Neural cell (in vitro differentiated cells): ENCODE data around the gene KCTD17. TPM values are rescaled to one million over a fixed set of nuclear protein-coding genes. Genes with fewer than 3 reads are reported as not detected.

Experiments used
- H2AFZ ChIP-seq: fragments of 200-600, 300-800 bp; sonication (generic), shearing (Covaris generic); 2 replicates; pipeline ENCODE4 v1.6.0; 2014; ENCODE audit warnings: low read depth, mild to moderate bottlenecking, antibody characterized with exemption, low read length, moderate library complexity
- H3F3A ChIP-seq: fragments of 200-600 bp; shearing (Covaris generic); 2 replicates; pipeline ENCODE4 v1.6.1; 2016; ENCODE audit warnings: mild to moderate bottlenecking, moderate library complexity, mixed read lengths, antibody characterized with exemption, low read length; ENCODE audit not compliant: insufficient read depth, poor library complexity, severe bottlenecking
- H3K27ac ChIP-seq: fragments of 200-600, 300-800 bp; sonication (generic), shearing (Covaris generic); 2 replicates; pipeline ENCODE4 v1.5.1; 2014; ENCODE audit warnings: mild to moderate bottlenecking, low read length, moderate library complexity
- H3K27me3 ChIP-seq: fragments of 300-800, 200-600 bp; sonication (generic), shearing (Covaris generic); 2 replicates; pipeline ENCODE4 v1.6.0; 2014; ENCODE audit warnings: mild to moderate bottlenecking, low read depth, low read length, moderate library complexity; ENCODE audit not compliant: insufficient read depth
- H3K36me3 ChIP-seq: fragments of 300-800, 200-600 bp; sonication (generic), shearing (Covaris generic); 2 replicates; pipeline ENCODE4 v1.5.1; 2014; ENCODE audit warnings: mild to moderate bottlenecking, antibody characterized with exemption, low read length, moderate library complexity; ENCODE audit not compliant: insufficient read depth
- H3K4me2 ChIP-seq: fragments of 300-800, 200-600 bp; sonication (generic), shearing (Covaris generic); 2 replicates; pipeline ENCODE4 v1.6.0; 2014; ENCODE audit warnings: mild to moderate bottlenecking, low read length
- H3K4me3 ChIP-seq: fragments of 300-800, 200-600 bp; sonication (generic), shearing (Covaris generic); 2 replicates; pipeline ENCODE4 v1.5.1; 2014; ENCODE audit warnings: mild to moderate bottlenecking, low read length, moderate library complexity
- H3K79me2 ChIP-seq: fragments of 200-600 bp; shearing (Covaris generic); replicated peaks from 2 replicates; pipeline ENCODE4 v1.6.0; 2014; ENCODE audit warnings: mild to moderate bottlenecking, low read length, moderate library complexity; ENCODE audit not compliant: insufficient read depth
- H3K9ac ChIP-seq: fragments of 300-800, 200-600 bp; sonication (generic), shearing (Covaris generic); 2 replicates; pipeline ENCODE4 v1.6.1; 2016; ENCODE audit warnings: mild to moderate bottlenecking, low read length, mixed read lengths
- H3K9me2 ChIP-seq: fragments of 200-600 bp; shearing (Covaris generic); 2 replicates; pipeline ENCODE4 v1.6.1; 2016; ENCODE audit warnings: mild to moderate bottlenecking, low read length, mixed read lengths; ENCODE audit not compliant: insufficient read depth
- H3K9me3 ChIP-seq: fragments of 200-600, 300-800 bp; sonication (generic), shearing (Covaris generic); 2 replicates; pipeline ENCODE4 v1.6.1; 2016; ENCODE audit warnings: mild to moderate bottlenecking, mixed run types, low read length, moderate library complexity, mixed read lengths
- H4K20me1 ChIP-seq: fragments of 200-600 bp; shearing (Covaris generic); 2 replicates; pipeline ENCODE4 v1.6.1; 2016; ENCODE audit warnings: mild to moderate bottlenecking, mixed run types; ENCODE audit not compliant: insufficient read depth
- EP300 ChIP-seq: fragments of 450-650 bp; conservative IDR thresholded peaks from 2 replicates; pipeline ENCODE4 v1.6.1; 2014; ENCODE audit warnings: antibody characterized with exemption, mild to moderate bottlenecking, moderate library complexity; ENCODE audit not compliant: poor library complexity, severe bottlenecking
- EZH2 ChIP-seq: fragments of 200-600, 300-800 bp; shearing (Covaris generic), sonication (generic); IDR thresholded peaks from 2 replicates; pipeline ENCODE4 v1.6.1; 2014; ENCODE audit warnings: antibody characterized with exemption, low read length, borderline replicate concordance, mild to moderate bottlenecking; ENCODE audit not compliant: insufficient read depth, poor library complexity, severe bottlenecking
- MXI1 ChIP-seq: fragments of 450-650 bp; conservative IDR thresholded peaks from 2 replicates; pipeline ENCODE4 v1.6.1; 2014; ENCODE audit warnings: antibody characterized with exemption, mild to moderate bottlenecking; ENCODE audit not compliant: poor library complexity, severe bottlenecking
- POLR2AphosphoS5 ChIP-seq: IDR thresholded peaks from 2 replicates; pipeline ENCODE4 v1.6.1; 2012
- RAD21 ChIP-seq: fragments of 450-650 bp; conservative IDR thresholded peaks from 2 replicates; pipeline ENCODE4 v1.6.1; 2014; ENCODE audit warnings: antibody characterized with exemption, mild to moderate bottlenecking, moderate library complexity
- SMC3 ChIP-seq: fragments of 450-650 bp; conservative IDR thresholded peaks from 2 replicates; pipeline ENCODE4 v1.6.1; 2014; ENCODE audit warnings: antibody characterized with exemption, mild to moderate bottlenecking, moderate library complexity; ENCODE audit not compliant: poor library complexity
- TAF1 ChIP-seq: IDR thresholded peaks from 2 replicates; pipeline ENCODE4 v1.6.1; 2012; ENCODE audit warnings: low read depth
- polyA plus RNA-seq: library from polyadenylated mRNA; depleted of rRNA; stranded (reverse); fragments of >200 nt; gene quantifications from 2 replicates; pipeline ENCODE4 v1.2.3, GENCODE V29; 2014
- TF ChIP-seq, protein P1 (sequence below): IDR thresholded peaks from 2 replicates; pipeline ENCODE4 v1.6.1; 2012; ENCODE audit warnings: borderline replicate concordance
- TF ChIP-seq, protein P2 (sequence below): fragments of 450-650 bp; IDR thresholded peaks from 2 replicates; pipeline ENCODE4 v1.5.1; 2014; ENCODE audit warnings: antibody characterized with exemption, mild to moderate bottlenecking, moderate library complexity; ENCODE audit not compliant: poor library complexity, severe bottlenecking

Gene KCTD17
- polyA plus RNA-seq, 1 donor from 2014 or later = 96.3 TPM

DNA sequence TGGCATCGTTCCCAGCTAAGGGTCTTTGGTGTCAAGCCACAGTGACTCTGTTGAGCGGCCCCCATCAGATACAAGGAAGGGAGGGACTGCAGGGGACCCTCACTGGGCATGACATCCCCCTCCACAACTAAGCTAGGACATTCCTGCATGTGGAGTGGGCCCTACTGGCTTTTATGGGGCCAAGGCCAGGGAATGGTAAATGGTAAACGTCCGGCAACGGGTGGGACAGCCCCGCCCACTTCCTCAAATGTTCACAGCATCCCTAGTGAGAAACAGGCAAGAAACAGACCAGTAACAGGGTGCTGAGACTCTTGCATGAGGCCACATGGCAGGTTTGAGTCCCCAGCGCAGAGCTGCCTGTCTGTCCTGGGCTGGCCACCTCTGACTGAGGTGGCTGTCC is 53.6 kb downstream of the KCTD17 start:
- H3K4me2 ChIP-seq = no peak overlapping the region
- no peaks in the 10 kb centered on the region for H3K79me2 ChIP-seq
- no peak overlapping the region for H3K9ac ChIP-seq
- H3K4me3 ChIP-seq = no peak overlapping the region
- no peaks in the 10 kb centered on the region for H3K27me3 ChIP-seq
- no peaks in the 10 kb centered on the region for H3K9me3 ChIP-seq
- H3F3A ChIP-seq = no peaks in the 10 kb centered on the region
- TF ChIP-seq EZH2 = no peak
- H3K9me2 ChIP-seq = no peaks in the 10 kb centered on the region
- H4K20me1 ChIP-seq = no peaks in the 10 kb centered on the region
- H2AFZ ChIP-seq = no peak overlapping the region
- H3K36me3 ChIP-seq = no peaks in the 10 kb centered on the region
- no peak overlapping the region for H3K27ac ChIP-seq

DNA sequence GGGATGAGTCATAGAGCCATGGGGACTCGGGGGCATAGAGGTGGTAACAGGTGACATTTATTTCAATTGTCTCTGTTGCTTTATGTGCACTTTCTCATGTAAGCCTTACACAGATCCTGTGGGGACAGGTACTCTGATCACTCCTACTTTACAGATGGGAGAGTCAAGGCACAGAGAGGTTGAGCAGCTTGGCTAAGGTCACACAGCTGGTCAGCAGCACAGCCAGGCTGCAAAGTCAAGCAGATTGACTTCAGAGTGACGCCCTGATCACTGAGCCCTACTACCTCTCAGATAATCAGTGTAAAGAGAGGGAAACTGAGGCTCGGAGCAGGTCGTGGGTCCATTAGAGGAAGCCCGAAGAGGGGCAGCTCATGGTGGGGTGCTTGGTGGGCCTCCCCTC is 54.4 kb downstream of the KCTD17 start:
- H3F3A ChIP-seq = no peaks in the 10 kb centered on the region
- no peaks in the 10 kb centered on the region for H3K79me2 ChIP-seq
- no peak overlapping the region for H3K27ac ChIP-seq
- H2AFZ ChIP-seq = no peak overlapping the region
- H3K27me3 ChIP-seq = no peaks in the 10 kb centered on the region
- TF ChIP-seq SMC3 (no peak), MXI1 (no peak), EZH2 (no peak), TAF1 (no peak), RAD21 (no peak), EP300 (no peak), POLR2AphosphoS5 (no peak)
- TF ChIP-seq, protein P1, sequence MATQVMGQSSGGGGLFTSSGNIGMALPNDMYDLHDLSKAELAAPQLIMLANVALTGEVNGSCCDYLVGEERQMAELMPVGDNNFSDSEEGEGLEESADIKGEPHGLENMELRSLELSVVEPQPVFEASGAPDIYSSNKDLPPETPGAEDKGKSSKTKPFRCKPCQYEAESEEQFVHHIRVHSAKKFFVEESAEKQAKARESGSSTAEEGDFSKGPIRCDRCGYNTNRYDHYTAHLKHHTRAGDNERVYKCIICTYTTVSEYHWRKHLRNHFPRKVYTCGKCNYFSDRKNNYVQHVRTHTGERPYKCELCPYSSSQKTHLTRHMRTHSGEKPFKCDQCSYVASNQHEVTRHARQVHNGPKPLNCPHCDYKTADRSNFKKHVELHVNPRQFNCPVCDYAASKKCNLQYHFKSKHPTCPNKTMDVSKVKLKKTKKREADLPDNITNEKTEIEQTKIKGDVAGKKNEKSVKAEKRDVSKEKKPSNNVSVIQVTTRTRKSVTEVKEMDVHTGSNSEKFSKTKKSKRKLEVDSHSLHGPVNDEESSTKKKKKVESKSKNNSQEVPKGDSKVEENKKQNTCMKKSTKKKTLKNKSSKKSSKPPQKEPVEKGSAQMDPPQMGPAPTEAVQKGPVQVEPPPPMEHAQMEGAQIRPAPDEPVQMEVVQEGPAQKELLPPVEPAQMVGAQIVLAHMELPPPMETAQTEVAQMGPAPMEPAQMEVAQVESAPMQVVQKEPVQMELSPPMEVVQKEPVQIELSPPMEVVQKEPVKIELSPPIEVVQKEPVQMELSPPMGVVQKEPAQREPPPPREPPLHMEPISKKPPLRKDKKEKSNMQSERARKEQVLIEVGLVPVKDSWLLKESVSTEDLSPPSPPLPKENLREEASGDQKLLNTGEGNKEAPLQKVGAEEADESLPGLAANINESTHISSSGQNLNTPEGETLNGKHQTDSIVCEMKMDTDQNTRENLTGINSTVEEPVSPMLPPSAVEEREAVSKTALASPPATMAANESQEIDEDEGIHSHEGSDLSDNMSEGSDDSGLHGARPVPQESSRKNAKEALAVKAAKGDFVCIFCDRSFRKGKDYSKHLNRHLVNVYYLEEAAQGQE = no peak
- TF ChIP-seq, protein P2, sequence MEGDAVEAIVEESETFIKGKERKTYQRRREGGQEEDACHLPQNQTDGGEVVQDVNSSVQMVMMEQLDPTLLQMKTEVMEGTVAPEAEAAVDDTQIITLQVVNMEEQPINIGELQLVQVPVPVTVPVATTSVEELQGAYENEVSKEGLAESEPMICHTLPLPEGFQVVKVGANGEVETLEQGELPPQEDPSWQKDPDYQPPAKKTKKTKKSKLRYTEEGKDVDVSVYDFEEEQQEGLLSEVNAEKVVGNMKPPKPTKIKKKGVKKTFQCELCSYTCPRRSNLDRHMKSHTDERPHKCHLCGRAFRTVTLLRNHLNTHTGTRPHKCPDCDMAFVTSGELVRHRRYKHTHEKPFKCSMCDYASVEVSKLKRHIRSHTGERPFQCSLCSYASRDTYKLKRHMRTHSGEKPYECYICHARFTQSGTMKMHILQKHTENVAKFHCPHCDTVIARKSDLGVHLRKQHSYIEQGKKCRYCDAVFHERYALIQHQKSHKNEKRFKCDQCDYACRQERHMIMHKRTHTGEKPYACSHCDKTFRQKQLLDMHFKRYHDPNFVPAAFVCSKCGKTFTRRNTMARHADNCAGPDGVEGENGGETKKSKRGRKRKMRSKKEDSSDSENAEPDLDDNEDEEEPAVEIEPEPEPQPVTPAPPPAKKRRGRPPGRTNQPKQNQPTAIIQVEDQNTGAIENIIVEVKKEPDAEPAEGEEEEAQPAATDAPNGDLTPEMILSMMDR = no peak
- H3K4me3 ChIP-seq = no peak overlapping the region
- H3K9me2 ChIP-seq = no peaks in the 10 kb centered on the region
- H3K36me3 ChIP-seq = no peaks in the 10 kb centered on the region
- no peak overlapping the region for H3K4me2 ChIP-seq
- H4K20me1 ChIP-seq = no peaks in the 10 kb centered on the region
- no peak overlapping the region for H3K9ac ChIP-seq
- H3K9me3 ChIP-seq = no peaks in the 10 kb centered on the region
